ENCODE measurements around the gene NFYC. TPM values are rescaled to one million over a fixed set of nuclear protein-coding genes. Genes with fewer than 3 reads are reported as not detected.

NFYC gene
- total and polyA plus RNA-seq, 2 experiments from 2014 or later = 124 to 149 TPM

GRCh38 chr1:40776236-40777072, 85.0 kb downstream of the NFYC start:
- Histone ChIP-seq H3K27ac (no peak overlapping the region), H3K27me3 (peaks cover 3% of the 10 kb centered on the region), H3K4me1 (ENCODE audit: low read depth) (no peaks in the 10 kb centered on the region), H3K4me3 (no peak overlapping the region), H3K9me3 (ENCODE audit: low read depth) (no peaks in the 10 kb centered on the region), H3K36me3 (peaks cover under 1% of the 10 kb centered on the region)
- DNase-seq (ENCODE audit: low read depth in 1 of 2, low spot score in 1 of 2) = no peak
- no peak for TF ChIP-seq CTCF (IDR thresholded peaks at IDR 0.05; ENCODE audit: low read depth, low read length)

GRCh38 chr1:40777224-40777970, 85.9 kb downstream of the NFYC start:
- no peaks in the 10 kb centered on the region for H3K9me3 ChIP-seq (ENCODE audit: low read depth)
- no peak for DNase-seq (ENCODE audit: low read depth in 1 of 2, low spot score in 1 of 2)
- H3K27me3 ChIP-seq = peaks cover 6% of the 10 kb centered on the region
- peaks cover 3% of the 10 kb centered on the region for H3K4me1 ChIP-seq (ENCODE audit: low read depth)
- TF ChIP-seq CTCF (IDR thresholded peaks at IDR 0.05; ENCODE audit: low read depth, low read length) = no peak
- no peak overlapping the region for H3K4me3 ChIP-seq
- no peaks in the 10 kb centered on the region for H3K36me3 ChIP-seq
- no peak overlapping the region for H3K27ac ChIP-seq

GRCh38 chr1:40780678-40781607, 89.4 kb downstream of the NFYC start:
- H3K27me3 ChIP-seq = peaks cover 11% of the 10 kb centered on the region
- DNase-seq (ENCODE audit: low read depth in 1 of 2, low spot score in 1 of 2) = no peak

GRCh38 chr1:40781608-40781971, 90.1 kb downstream of the NFYC start:
- H3K27me3 ChIP-seq = peaks cover 11% of the 10 kb centered on the region
- DNase-seq (ENCODE audit: low read depth in 1 of 2, low spot score in 1 of 2) = no peak

More at GRCh38 chr1:40780678-40781607, 89.4 kb downstream of the NFYC start:
- peaks cover 6% of the 10 kb centered on the region for H3K4me1 ChIP-seq (ENCODE audit: low read depth)
- no peak overlapping the region for H3K4me3 ChIP-seq
- no peaks in the 10 kb centered on the region for H3K36me3 ChIP-seq
- H3K9me3 ChIP-seq (ENCODE audit: low read depth) = no peaks in the 10 kb centered on the region
- H3K27ac ChIP-seq = no peak overlapping the region
- no peak for TF ChIP-seq CTCF (IDR thresholded peaks at IDR 0.05; ENCODE audit: low read depth, low read length)

More at GRCh38 chr1:40781608-40781971, 90.1 kb downstream of the NFYC start:
- no peaks in the 10 kb centered on the region for H3K9me3 ChIP-seq (ENCODE audit: low read depth)
- no peak overlapping the region for H3K4me3 ChIP-seq
- H3K27ac ChIP-seq = no peak overlapping the region
- TF ChIP-seq CTCF (IDR thresholded peaks at IDR 0.05; ENCODE audit: low read depth, low read length) = no peak
- no peaks in the 10 kb centered on the region for H3K36me3 ChIP-seq
- peaks cover 6% of the 10 kb centered on the region for H3K4me1 ChIP-seq (ENCODE audit: low read depth)
